Measurements from ENCODE around the gene SEMA4D. TPM values are rescaled to one million over a fixed set of nuclear protein-coding genes. Genes with fewer than 3 reads are reported as not detected.

The SEMA4D gene
- total and polyA plus RNA-seq, 10 donors = 23.0 to 193 (median 157) TPM

- no peaks in the 10 kb centered on the region for H3K36me3 ChIP-seq
- H3K9me3 ChIP-seq = peaks cover 0 to 10% (median 0%) of the 10 kb centered on the region in 8 donors
- peaks cover 33 to 99% (median 89%) of the 10 kb centered on the region in 6 donors for H3K4me1 ChIP-seq
- no peaks in the 10 kb centered on the region for H3K27me3 ChIP-seq (replicated peaks in 1 of 7)
- no peak for TF ChIP-seq CTCF (IDR thresholded peaks at IDR 0.05 in 8 of 11, conservative IDR thresholded peaks at IDR 0.05 in 3 of 11)
- TF ChIP-seq POLR2AphosphoS5 (IDR thresholded peaks at IDR 0.05) = no peak
- no peak for TF ChIP-seq POLR2A (IDR thresholded peaks at IDR 0.05)
- H3K4me3 ChIP-seq = peak overlapping the region in 1 of 8 donors; percentile 9
- WGBS, 5 donors = 61 to 81% (median 72%) methylated on average over 3 of the region's 3 CpGs
- no peak for DNase-seq
- peak overlapping the region in 7 of 8 donors; percentile 11 to 97 (median 64) for H3K27ac ChIP-seq
- intact Hi-C loops (cut with DNase I; ENCODE audit: low total_unique reads) = no loop called here
Measured at GRCh38 chr9:89526667-89527066, 28.8 kb upstream of the SEMA4D start.

GRCh38 chr9:89525446-89526374 is 27.8 kb upstream of the SEMA4D start:
- TF ChIP-seq CTCF (IDR thresholded peaks at IDR 0.05 in 8 of 11, conservative IDR thresholded peaks at IDR 0.05 in 3 of 11) (no peak), POLR2AphosphoS5 (IDR thresholded peaks at IDR 0.05) (peak in 1 of 3 donors; percentile 44), POLR2A (IDR thresholded peaks at IDR 0.05) (no peak)
- H3K4me3 ChIP-seq = peak overlapping the region in 1 of 8 donors; percentile 9
- H3K36me3 ChIP-seq = no peaks in the 10 kb centered on the region
- WGBS, 5 donors = 77 to 82% (median 78%) methylated on average over 24 of the region's 24 CpGs
- peaks cover 33 to 100% (median 96%) of the 10 kb centered on the region in 6 donors for H3K4me1 ChIP-seq
- H3K27me3 ChIP-seq (replicated peaks in 1 of 7) = no peaks in the 10 kb centered on the region
- intact Hi-C loops (cut with DNase I; ENCODE audit: low total_unique reads) = no loop called here
- peak; percentile 79 for DNase-seq
- peak overlapping the region; percentile 11 to 97 (median 64) for H3K27ac ChIP-seq
- peaks cover 0 to 10% (median 0%) of the 10 kb centered on the region in 8 donors for H3K9me3 ChIP-seq

- no peak overlapping the region for H3K4me3 ChIP-seq
- no peak for TF ChIP-seq POLR2A (IDR thresholded peaks at IDR 0.05)
- TF ChIP-seq CTCF (IDR thresholded peaks at IDR 0.05 in 8 of 11, conservative IDR thresholded peaks at IDR 0.05 in 3 of 11) = no peak
- no peak for TF ChIP-seq POLR2AphosphoS5 (IDR thresholded peaks at IDR 0.05)
- peak; percentile 77 for DNase-seq
- H3K36me3 ChIP-seq = no peaks in the 10 kb centered on the region
- 84 to 96% (median 94%) methylated on average over 6 of the region's 6 CpGs for WGBS, 5 donors
- intact Hi-C loops (cut with DNase I; ENCODE audit: low total_unique reads) = no loop called here
- peaks cover 0 to 10% (median 0%) of the 10 kb centered on the region in 8 donors for H3K9me3 ChIP-seq
- H3K27ac ChIP-seq = peak overlapping the region in 6 of 8 donors; percentile 11 to 97 (median 90)
- H3K27me3 ChIP-seq (replicated peaks in 1 of 7) = no peaks in the 10 kb centered on the region
- H3K4me1 ChIP-seq = peaks cover 33 to 100% (median 94%) of the 10 kb centered on the region in 6 donors
Measured at GRCh38 chr9:89524963-89525362, 27.1 kb upstream of the SEMA4D start.

- Histone ChIP-seq H3K27me3 (replicated peaks in 1 of 7) (no peaks in the 10 kb centered on the region), H3K27ac (peak overlapping the region; percentile 61 to 97 (median 89)), H3K9me3 (peaks cover 0 to 10% (median 0%) of the 10 kb centered on the region in 8 donors), H3K36me3 (no peaks in the 10 kb centered on the region), H3K4me3 (no peak overlapping the region), H3K4me1 (peaks cover 39 to 100% (median 95%) of the 10 kb centered on the region in 6 donors)
- DNase-seq = no peak
- WGBS, 5 donors = 39 to 52% (median 40%) methylated on average over 3 of the region's 3 CpGs
- TF ChIP-seq POLR2AphosphoS5 (IDR thresholded peaks at IDR 0.05) (peak in 1 of 3 donors; percentile 14), CTCF (IDR thresholded peaks at IDR 0.05 in 8 of 11, conservative IDR thresholded peaks at IDR 0.05 in 3 of 11) (no peak), POLR2A (IDR thresholded peaks at IDR 0.05) (no peak)
- intact Hi-C loops (cut with DNase I; ENCODE audit: low total_unique reads) = no loop called here
Measured at GRCh38 chr9:89523948-89524347, 26.0 kb upstream of the SEMA4D start.

Data from spleen (tissue), 11 donors.